WI38 (cell line): ENCODE data around the gene DCAF8.

Source experiments
- H3K4me3 ChIP-seq: 2 replicates; pipeline ENCODE4 v1.5.1; 2011; ENCODE audit warnings: low read depth, mild to moderate bottlenecking, control low read depth, low read length
- TF ChIP-seq, protein P1 (sequence below): IDR thresholded peaks from 2 replicates; pipeline ENCODE4 v1.5.1; 2012; ENCODE audit warnings: low read depth, mild to moderate bottlenecking, control low read depth, low read length

DCAF8 gene

DNA sequence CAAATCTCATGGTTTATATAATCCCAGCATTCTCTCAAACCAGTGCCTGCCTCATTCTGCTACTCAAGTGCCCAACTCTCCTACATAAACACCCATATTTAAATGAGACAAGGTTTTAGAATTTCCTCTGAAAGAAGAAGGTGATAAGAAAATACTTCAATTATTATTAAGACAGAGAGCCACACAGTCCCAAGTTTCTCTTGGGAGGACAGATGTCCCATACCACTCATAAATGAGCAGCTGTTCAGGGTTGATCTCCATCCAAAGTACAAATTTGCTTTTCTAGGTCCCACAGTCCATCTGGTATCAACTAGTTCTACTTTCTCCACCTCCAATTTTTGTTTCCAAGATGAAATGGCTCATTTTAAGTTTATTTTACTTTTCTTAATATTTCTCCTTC is 11.3 kb downstream of the DCAF8 start:
- no peak overlapping the region for H3K4me3 ChIP-seq
- TF ChIP-seq, protein P1, sequence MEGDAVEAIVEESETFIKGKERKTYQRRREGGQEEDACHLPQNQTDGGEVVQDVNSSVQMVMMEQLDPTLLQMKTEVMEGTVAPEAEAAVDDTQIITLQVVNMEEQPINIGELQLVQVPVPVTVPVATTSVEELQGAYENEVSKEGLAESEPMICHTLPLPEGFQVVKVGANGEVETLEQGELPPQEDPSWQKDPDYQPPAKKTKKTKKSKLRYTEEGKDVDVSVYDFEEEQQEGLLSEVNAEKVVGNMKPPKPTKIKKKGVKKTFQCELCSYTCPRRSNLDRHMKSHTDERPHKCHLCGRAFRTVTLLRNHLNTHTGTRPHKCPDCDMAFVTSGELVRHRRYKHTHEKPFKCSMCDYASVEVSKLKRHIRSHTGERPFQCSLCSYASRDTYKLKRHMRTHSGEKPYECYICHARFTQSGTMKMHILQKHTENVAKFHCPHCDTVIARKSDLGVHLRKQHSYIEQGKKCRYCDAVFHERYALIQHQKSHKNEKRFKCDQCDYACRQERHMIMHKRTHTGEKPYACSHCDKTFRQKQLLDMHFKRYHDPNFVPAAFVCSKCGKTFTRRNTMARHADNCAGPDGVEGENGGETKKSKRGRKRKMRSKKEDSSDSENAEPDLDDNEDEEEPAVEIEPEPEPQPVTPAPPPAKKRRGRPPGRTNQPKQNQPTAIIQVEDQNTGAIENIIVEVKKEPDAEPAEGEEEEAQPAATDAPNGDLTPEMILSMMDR, result no peak

DNA sequence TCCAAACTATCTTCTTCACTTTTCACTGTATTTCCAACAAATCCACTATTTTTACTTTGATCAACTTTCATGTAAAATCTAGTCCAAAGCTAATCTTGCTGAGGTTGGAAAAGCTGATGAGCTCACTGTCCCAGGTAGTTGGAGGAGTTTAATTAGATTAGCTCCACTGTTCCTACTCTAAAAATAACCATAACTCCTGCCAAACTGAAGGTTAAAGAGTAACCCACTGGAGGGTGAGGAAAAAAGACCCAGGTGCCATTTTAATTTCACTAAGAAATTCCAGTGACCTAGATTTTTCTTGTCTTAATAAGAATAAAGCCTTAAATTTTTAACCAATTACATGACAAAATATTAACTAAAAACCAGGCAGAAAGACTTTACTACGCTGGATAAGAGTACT is 15.3 kb downstream of the DCAF8 start:
- TF ChIP-seq, protein P1, result no peak
- no peak overlapping the region for H3K4me3 ChIP-seq

DNA sequence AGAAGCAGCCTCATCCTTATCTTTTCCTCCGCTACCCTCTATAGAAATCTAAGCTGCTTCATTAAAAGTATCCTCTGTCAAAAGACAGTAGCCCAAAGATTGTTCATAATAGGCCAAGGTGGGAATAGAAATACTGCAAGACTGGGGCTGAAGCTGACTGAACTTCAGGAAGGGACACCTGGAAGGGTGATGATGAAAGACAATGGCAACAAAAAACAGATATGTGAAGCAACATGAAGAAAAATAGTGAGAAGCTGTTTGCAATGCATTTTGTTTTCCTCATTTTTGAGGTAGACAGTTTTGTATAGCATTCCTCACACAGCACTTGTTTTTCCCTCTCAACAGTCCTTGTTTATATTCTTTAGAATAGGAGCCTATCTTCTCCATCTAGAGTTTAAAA is 16.9 kb downstream of the DCAF8 start:
- TF ChIP-seq, protein P1, result no peak
- H3K4me3 ChIP-seq, result no peak overlapping the region

DNA sequence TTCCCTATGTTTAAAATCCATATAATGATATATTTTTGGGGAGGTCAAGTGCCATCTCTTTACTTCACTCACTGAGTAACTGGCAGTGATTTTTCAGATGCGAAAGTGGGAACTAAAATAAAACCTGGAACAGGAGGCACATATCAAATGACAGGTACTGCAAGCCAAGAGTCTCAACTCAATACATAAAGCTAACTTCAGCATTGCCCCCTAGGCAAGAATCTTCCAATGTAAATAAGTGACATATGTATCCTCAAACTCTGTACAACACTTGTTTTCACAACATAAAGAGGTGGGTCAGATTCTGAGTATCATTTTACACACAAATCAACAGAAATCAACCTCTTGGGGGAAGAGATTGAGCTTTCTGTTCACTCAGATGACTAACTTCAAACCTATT is 18.1 kb downstream of the DCAF8 start:
- TF ChIP-seq, protein P1, result no peak
- H3K4me3 ChIP-seq, result no peak overlapping the region

DNA sequence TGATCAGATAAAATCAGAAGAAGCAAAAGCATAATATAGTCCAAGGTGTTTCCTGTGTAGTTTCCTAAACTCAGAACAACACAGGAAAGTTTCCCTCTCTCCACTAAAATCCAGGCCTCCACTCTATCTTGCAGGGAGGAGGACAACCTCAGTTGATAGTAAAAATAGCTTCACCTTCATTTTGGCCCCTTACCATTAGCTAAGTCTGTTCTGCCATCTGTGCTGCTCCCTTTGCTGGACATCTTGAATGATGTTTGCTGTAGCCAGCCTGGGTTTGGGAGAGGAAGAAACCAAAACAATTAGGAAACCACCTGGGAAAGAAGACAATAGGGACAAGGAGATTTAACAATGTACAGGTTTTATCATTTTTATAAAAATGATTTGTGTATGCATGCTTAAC is 18.6 kb downstream of the DCAF8 start:
- TF ChIP-seq, protein P1, result no peak
- no peak overlapping the region for H3K4me3 ChIP-seq

DNA sequence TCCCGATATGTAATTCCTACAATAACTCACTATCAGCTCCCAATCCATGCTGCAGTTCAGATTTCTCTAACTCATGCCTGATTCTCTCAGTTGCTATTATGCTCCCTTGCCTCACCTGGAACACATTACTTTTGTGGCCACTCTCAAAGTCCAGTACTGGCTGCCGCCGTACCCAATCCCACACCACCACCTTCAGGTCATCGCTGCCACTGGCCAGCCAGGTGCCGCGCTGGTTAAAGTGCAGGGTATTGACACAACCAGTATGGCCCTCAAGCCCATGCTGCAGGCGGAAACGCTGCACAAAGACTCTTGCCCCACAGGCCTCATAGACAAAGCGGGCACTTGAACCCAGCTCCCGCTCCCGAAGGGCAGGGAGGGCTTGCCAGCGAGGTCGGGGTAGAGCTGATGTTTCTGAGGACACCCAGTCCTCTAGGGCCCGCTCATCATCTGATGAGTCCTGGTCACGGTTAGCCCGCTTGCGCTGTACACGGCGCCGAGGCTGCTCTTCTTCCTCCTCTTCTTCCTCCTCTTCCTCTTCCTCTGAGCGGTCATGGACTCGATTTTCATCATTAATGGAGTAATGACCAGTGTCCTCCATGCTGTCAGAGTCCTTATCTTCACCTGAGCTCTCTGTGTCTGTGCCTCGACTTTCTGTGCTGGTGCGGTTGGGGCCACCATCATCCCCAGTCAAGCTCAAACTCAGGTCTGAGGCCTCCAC is 22.6 kb downstream of the DCAF8 start:
- H3K4me3 ChIP-seq, result no peak overlapping the region
- TF ChIP-seq, protein P1, result no peak

DNA sequence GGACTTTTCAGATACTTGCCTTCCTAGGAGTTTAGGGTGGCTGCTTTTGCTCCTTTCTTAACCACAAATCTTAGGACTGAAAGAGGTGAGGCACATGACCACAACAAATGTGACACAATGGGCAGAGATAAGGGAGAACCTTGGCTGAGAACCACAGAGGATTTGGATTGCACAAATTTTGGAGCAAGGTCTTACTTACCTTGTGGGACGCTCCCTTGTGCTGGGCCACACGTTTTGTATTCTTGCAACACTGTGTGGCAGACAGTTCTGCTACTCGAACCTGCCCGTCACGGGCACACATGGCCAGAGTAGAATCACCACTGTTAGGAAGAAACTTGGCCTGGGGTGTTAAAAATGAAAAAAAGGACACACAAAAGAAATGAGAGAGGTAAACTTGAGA is 23.9 kb downstream of the DCAF8 start:
- no peak overlapping the region for H3K4me3 ChIP-seq
- TF ChIP-seq, protein P1, result no peak
